ENCODE measurements around the gene ARNT2.

ARNT2 gene

DNA sequence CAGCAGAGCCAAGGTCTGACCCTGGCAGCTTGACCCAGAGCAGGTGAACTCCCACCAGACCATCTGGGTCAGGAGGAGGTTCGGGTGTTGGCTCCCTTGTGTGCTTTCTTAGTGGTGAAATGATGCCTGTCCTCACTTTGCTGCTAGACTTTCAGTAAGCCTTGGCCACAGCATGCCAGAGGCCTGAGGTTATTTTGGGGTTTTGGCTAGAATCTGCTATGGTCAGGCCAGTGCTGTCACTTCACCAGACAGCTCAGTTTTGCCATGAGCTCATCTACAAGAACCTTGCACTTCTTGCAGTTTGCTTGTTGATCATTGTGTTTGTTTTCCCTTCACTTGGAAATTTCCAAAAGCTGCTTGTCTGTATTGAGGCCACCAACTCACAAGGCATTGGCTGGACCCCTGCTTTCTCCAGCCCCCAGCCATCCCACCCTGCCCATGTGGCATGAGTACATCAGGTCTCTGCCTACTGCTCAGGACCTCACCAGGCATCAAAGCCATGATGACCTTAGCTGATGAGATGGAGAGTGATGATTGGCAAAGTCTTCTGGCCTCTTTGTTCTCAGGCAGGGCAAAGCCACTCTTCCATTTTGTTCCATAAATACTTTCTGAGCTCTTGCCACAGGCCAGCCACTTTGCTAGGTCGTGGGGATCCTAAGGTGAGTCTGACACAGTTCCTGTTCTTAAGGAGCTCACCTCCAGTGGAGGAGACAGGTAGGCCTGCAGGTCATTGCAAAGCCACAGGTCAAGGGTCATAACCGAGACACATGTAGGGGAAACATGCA lies 122.6 kb downstream of the ARNT2 start:
- DNase-seq = no peak
- TF ChIP-seq POLR2A (IDR thresholded peaks at IDR 0.05; ENCODE audit: low read length) (no peak), GATA1 (IDR thresholded peaks at IDR 0.05; ENCODE audit: low read depth, low read length) (no peak)

- DNase-seq = no peak
- no peak for TF ChIP-seq GATA1 (IDR thresholded peaks at IDR 0.05; ENCODE audit: low read depth, low read length)
- no peak for TF ChIP-seq POLR2A (IDR thresholded peaks at IDR 0.05; ENCODE audit: low read length)
These were observed 123.2 kb downstream of the ARNT2 start for GRCh38 chr15:80527406-80527805.

DNA sequence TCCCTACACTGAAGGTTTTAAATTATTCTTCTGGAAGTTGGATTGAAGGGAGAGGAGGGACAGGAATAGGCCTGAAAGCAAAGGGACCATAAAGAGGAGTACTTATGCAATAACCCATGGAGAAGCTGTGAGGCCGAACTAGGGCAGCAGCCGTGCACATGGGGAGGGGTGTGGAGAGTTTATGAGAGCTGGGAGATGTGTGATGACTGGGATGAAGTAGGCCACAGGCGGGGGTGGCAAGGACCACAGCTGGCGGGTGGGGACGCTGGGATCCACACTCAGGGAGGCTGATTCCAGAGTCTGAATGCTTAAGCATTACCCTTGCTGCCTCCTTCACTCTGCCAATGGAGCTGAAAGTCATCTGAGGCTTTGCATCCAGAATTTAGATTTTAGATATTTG lies 123.8 kb downstream of the ARNT2 start:
- TF ChIP-seq POLR2A (IDR thresholded peaks at IDR 0.05; ENCODE audit: low read length) (no peak), GATA1 (IDR thresholded peaks at IDR 0.05; ENCODE audit: low read depth, low read length) (no peak)
- DNase-seq = no peak

GRCh38 chr15:80530737-80531365 lies 126.7 kb downstream of the ARNT2 start:
- no peak for DNase-seq
- no peak for TF ChIP-seq POLR2A (IDR thresholded peaks at IDR 0.05; ENCODE audit: low read length)
- no peak for TF ChIP-seq GATA1 (IDR thresholded peaks at IDR 0.05; ENCODE audit: low read depth, low read length)

- TF ChIP-seq GATA1 (IDR thresholded peaks at IDR 0.05; ENCODE audit: low read depth, low read length) (no peak), POLR2A (IDR thresholded peaks at IDR 0.05; ENCODE audit: low read length) (no peak)
- no peak for DNase-seq
These were observed 127.2 kb downstream of the ARNT2 start for GRCh38 chr15:80531388-80531787.

DNA sequence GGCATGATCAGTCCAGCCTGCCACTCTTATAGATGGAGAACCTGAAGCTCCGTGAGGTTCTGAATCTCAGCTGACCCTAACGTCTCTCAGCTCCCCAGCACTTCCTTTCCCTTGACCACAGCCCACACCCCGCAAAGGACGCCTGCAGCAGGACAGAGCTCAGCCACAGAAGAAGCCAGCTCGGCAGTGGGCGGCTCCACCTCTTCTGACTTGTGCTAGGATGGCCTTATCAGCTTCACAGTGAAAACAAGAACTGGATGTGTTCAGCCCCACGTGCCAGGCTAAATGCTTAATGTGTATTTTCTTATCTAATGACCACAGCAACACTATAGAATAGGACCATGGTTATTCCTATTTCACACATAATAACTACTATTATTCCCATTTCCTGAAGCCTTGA lies 127.6 kb downstream of the ARNT2 start:
- TF ChIP-seq GATA1 (IDR thresholded peaks at IDR 0.05; ENCODE audit: low read depth, low read length) = no peak
- DNase-seq = no peak

DNA sequence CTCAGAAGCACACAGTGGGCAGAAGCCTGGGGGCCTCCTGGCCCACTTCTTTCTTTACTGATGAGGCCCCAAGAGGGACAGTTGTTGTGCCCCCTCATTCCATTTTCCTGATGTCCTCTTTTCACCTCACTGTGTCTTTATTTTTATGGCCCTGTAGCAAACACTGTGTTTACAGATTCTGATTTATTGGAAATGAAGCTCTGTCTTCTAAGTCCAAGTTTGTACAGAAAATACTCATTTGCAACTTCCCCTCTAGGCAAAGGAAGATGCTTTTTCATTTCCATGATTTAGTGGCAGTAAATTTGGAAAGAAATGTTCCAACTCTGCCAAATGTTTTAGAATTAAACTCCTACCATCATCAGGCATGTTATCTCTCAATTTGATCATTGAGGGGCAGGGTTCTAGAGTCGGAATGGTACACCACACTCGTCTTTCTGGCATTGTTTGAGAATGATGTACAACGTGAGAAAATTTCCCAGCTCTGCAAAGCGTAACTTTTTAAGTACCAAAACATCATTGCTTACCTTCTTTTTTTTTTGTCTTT lies 129.7 kb downstream of the ARNT2 start:
- no peak for TF ChIP-seq POLR2A (IDR thresholded peaks at IDR 0.05; ENCODE audit: low read length)
- no peak for TF ChIP-seq GATA1 (IDR thresholded peaks at IDR 0.05; ENCODE audit: low read depth, low read length)
- no peak for DNase-seq

DNA sequence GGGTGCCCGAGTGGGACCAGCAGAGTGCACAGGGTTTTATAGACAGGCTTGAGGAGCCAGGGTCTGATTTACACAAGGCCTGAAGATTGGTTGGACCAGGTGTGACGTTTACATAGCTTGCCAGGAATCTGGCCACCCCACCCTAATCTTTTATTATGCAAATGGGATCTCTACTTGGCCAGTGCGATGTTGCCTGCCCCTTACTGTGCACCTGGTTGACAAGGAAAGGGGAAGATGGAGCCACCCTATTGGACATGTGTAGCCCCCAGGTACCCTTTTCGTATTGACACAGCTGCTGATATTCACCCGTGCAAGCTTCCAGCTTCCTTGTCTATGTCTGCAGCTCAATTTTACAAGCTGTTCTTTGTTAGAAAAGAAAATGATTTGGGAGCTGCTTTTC lies 132.0 kb downstream of the ARNT2 start:
- TF ChIP-seq GATA1 (IDR thresholded peaks at IDR 0.05; ENCODE audit: low read depth, low read length) (no peak), POLR2A (IDR thresholded peaks at IDR 0.05; ENCODE audit: low read length) (no peak)
- DNase-seq = no peak

GRCh38 chr15:80536716-80537115 lies 132.5 kb downstream of the ARNT2 start:
- no peak for TF ChIP-seq POLR2A (IDR thresholded peaks at IDR 0.05; ENCODE audit: low read length)
- DNase-seq = no peak

DNA sequence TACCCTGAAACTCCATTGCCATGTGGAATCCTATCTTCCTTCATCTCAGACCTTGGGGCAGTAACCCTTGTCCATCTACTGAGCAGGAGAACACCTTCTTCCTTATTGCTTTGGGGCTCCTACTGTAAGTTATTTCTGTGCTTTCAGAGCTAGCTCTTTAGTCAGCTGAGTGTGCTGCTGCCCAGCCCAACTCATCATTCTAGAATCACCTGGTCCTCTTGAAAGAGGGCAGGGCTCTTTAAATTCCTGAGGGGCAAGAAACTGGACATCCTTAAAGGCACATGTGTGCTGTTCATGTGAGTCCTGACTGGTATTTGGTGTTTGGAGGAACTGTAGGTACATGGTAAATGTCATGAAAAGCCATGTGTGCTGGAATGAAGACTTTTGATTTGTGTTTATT lies 140.9 kb downstream of the ARNT2 start:
- DNase-seq = no peak
- no peak for TF ChIP-seq GATA1 (IDR thresholded peaks at IDR 0.05; ENCODE audit: low read depth, low read length)
- TF ChIP-seq POLR2A (IDR thresholded peaks at IDR 0.05; ENCODE audit: low read length) = no peak

- no peak for DNase-seq
- TF ChIP-seq GATA1 (IDR thresholded peaks at IDR 0.05; ENCODE audit: low read depth, low read length) (no peak), POLR2A (IDR thresholded peaks at IDR 0.05; ENCODE audit: low read length) (no peak)
These were observed 143.1 kb downstream of the ARNT2 start for GRCh38 chr15:80547264-80547663.

- DNase-seq = no peak
- TF ChIP-seq POLR2A (IDR thresholded peaks at IDR 0.05; ENCODE audit: low read length) (no peak), GATA1 (IDR thresholded peaks at IDR 0.05; ENCODE audit: low read depth, low read length) (no peak)
These were observed 145.0 kb downstream of the ARNT2 start for GRCh38 chr15:80549191-80549590.

- TF ChIP-seq GATA1 (IDR thresholded peaks at IDR 0.05; ENCODE audit: low read depth, low read length) (no peak), POLR2A (IDR thresholded peaks at IDR 0.05; ENCODE audit: low read length) (no peak)
- DNase-seq = no peak
These were observed 145.5 kb downstream of the ARNT2 start for GRCh38 chr15:80549654-80550053.

DNA sequence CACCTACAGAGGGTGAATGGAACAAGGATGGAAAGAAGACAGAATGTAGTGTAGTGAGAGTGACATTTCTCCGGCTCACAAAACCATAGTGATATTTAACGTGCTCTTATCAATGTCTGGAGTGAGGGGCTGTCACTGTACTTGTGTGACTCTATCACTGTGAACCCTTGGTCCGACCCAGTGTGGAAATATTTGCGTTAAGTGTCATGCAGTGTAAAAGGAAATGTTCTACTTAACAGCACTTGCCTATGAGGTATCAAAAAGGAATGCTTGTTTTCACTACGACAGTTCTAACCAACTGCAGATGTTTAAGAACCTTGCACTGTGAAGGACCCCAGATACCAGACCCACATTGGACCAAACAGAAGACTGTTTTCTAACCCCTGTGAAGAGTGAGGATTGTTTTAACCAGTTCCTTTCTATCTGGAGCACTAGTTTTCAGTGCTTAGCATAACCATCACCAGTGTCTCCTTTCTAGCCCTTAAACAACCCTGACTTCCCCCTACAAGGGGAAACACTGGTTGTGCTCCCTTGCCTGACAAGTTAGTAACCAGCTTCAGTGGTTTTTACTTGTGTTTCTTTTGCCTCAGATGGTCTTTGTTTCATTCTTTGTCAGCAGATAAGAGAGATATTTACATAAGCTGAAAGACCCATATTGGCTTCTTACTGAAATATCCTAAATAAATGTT lies 146.2 kb downstream of the ARNT2 start:
- no peak for TF ChIP-seq GATA1 (IDR thresholded peaks at IDR 0.05; ENCODE audit: low read depth, low read length)
- no peak for TF ChIP-seq POLR2A (IDR thresholded peaks at IDR 0.05; ENCODE audit: low read length)
- no peak for DNase-seq
